BJ (cell line): ENCODE data around the gene EPB41L2. TPM values are rescaled to one million over a fixed set of nuclear protein-coding genes. Genes with fewer than 3 reads are reported as not detected.

Source experiments
- CTCF ChIA-PET: fragments of 350-600 bp; formaldehyde crosslinking; extraction: SDS; loops from one replicate; lab custom pipeline; 2021; ENCODE audit warnings: antibody characterized with exemption, inconsistent platforms; lab: Yijun Ruan, JAX
- POLR2A ChIA-PET: fragments of 300-600 bp; sonication (Branson Sonifier 250); formaldehyde crosslinking; extraction: SDS; loops from one replicate; lab custom pipeline; 2021; ENCODE audit warnings: antibody characterized with exemption; lab: Charles Lee
- DNase-seq: peaks from one replicate; pipeline ENCODE4 v3.0.0-alpha.2; 2011; ENCODE audit warnings: low read depth
- H3K27me3 ChIP-seq: 2 replicates; pipeline ENCODE4 v1.6.0; 2011; ENCODE audit warnings: low read length; ENCODE audit not compliant: control insufficient read depth, insufficient read depth
- H3K36me3 ChIP-seq: 2 replicates; pipeline ENCODE4 v1.5.1; 2011; ENCODE audit warnings: low read length; ENCODE audit not compliant: control insufficient read depth, insufficient read depth
- H3K4me3 ChIP-seq: 2 replicates; pipeline ENCODE4 v1.5.1; 2011; ENCODE audit warnings: low read depth, mild to moderate bottlenecking, control low read depth, low read length
- polyA plus RNA-seq: library from polyadenylated mRNA; depleted of rRNA; stranded (reverse); fragments of >200 nt; gene quantifications from 2 replicates; pipeline ENCODE4 v1.2.3, GENCODE V29; 2011
- TF ChIP-seq, protein P1 (sequence below): IDR thresholded peaks from 2 replicates; pipeline ENCODE4 v1.5.1; 2011; ENCODE audit warnings: low read depth, mild to moderate bottlenecking, control low read depth, inconsistent platforms, low read length, moderate library complexity; ENCODE audit not compliant: insufficient read depth

EPB41L2 gene
- polyA plus RNA-seq, 1 experiment: 24.5 TPM

DNA sequence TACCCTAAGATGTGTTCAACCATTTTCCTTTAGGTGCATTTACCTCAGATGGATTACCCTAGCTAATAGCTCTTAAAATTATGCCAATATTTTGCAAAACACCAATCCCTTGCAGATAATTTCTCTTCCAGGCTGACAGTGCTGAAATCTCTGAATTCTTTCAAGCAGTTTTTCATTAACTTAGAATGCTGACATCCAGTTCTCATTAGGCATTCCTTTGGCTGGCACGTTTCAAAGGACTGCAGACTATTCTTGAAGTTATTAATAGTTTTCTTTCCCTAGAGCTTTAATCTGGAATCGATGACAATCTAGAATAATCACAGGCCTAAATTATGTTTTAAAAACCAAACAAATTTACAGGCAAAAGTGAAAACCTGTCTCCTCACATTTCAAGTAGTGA, 167.5 kb downstream of the EPB41L2 start:
- DNase-seq: no peak
- CTCF ChIA-PET: interaction anchor here (0.6 to 2.1 kb wide), 4 partner anchors 12 to 220 kb away, joined by 3 to 5 read pairs (median 4); no protein-coding TSS in a partner anchor
- H3K4me3 ChIP-seq: no peak overlapping the region
- TF ChIP-seq, protein P1, sequence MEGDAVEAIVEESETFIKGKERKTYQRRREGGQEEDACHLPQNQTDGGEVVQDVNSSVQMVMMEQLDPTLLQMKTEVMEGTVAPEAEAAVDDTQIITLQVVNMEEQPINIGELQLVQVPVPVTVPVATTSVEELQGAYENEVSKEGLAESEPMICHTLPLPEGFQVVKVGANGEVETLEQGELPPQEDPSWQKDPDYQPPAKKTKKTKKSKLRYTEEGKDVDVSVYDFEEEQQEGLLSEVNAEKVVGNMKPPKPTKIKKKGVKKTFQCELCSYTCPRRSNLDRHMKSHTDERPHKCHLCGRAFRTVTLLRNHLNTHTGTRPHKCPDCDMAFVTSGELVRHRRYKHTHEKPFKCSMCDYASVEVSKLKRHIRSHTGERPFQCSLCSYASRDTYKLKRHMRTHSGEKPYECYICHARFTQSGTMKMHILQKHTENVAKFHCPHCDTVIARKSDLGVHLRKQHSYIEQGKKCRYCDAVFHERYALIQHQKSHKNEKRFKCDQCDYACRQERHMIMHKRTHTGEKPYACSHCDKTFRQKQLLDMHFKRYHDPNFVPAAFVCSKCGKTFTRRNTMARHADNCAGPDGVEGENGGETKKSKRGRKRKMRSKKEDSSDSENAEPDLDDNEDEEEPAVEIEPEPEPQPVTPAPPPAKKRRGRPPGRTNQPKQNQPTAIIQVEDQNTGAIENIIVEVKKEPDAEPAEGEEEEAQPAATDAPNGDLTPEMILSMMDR: no peak
- POLR2A ChIA-PET: no interaction called here
- no peaks in the 10 kb centered on the region for H3K27me3 ChIP-seq
- H3K36me3 ChIP-seq: no peaks in the 10 kb centered on the region

DNA sequence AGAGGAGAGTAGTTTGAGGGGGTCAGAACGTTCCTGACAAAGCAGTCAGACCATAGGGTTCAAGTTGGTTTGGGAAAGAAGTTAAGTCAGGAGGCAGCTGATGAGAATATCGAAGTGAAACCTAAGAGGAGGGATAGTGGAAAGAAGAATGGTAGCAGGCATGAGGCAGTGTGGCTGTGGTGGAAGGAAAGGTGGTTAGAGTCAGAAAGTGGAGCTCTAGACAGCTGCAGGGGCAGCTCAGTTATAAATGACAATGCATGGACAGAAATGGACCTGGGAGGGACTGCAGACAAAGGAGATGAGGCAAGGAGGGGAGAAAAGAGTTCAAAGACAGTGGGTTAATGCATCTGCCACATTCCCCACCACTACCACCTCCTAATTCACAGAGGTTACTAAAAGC, 169.3 kb downstream of the EPB41L2 start:
- CTCF ChIA-PET: interaction anchor here (2.0 to 2.1 kb wide), 2 partner anchors 13 to 223 kb away, joined by 5 read pairs; no protein-coding TSS in a partner anchor
- TF ChIP-seq, protein P1: no peak

DNA sequence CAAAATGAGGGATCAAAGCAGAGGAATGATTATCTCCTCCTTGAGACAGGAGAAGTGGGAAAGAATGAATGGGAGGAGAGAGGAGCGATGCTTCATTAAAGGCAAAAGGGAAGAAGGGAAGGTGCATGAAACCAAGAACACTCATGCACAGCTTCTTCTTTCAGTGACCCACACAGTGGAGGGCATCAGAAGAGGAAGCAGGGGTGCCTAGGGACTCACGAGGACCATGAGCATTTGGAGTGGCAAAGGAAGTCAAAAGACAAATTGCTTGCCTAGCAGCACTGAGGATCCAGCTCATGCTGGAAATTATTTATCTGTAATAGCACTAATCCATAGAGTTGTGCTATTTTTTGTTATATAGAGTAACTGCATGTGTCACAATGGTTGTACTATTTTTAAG, 169.8 kb downstream of the EPB41L2 start:
- ChIA-PET CTCF (interaction anchor here (1.4 to 2.2 kb wide), 3 partner anchors 8 to 224 kb away, joined by 3 to 7 read pairs (median 5); no protein-coding TSS in a partner anchor), POLR2A (no interaction called here)

More for the DNA sequence above, 169.3 kb downstream of the EPB41L2 start:
- Histone ChIP-seq H3K4me3 (no peak overlapping the region), H3K27me3 (no peaks in the 10 kb centered on the region), H3K36me3 (no peaks in the 10 kb centered on the region)
- DNase-seq: no peak
- POLR2A ChIA-PET: no interaction called here

DNA sequence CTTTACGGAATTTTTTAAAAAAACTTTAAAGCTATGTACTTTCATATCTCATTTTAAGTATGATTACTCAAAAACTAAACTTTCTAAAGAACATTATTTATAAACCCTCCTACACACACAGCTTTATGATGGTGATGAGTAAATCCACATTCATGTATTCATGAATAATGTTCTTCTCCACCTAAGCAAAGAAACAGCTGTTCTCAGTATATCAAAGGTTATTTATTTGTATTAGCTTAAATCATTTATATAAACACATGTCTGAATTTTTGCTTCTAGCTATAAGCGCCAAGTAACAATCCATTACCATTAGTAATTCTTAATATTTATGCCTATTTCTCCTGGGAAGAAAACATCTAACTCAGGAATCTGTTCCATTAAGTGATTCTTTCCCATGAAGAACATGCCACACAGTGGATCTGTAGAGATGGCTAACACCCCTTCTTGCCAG, 172.5 kb downstream of the EPB41L2 start:
- peak; percentile 53 for DNase-seq
- Histone ChIP-seq H3K36me3 (no peaks in the 10 kb centered on the region), H3K27me3 (no peaks in the 10 kb centered on the region), H3K4me3 (no peak overlapping the region)
- CTCF ChIA-PET: interaction anchor here (1.2 kb wide), 1 partner anchor 167 kb away, joined by 4 read pairs; no protein-coding TSS in a partner anchor
- POLR2A ChIA-PET: interaction anchor here (0.6 to 0.8 kb wide), 6 partner anchors 194 to 1195 kb away, joined by 3 to 10 read pairs (median 6); no protein-coding TSS in a partner anchor
- TF ChIP-seq, protein P1: no peak

More for the DNA sequence above, 169.8 kb downstream of the EPB41L2 start:
- H3K36me3 ChIP-seq: no peaks in the 10 kb centered on the region
- TF ChIP-seq, protein P1: no peak
- no peaks in the 10 kb centered on the region for H3K27me3 ChIP-seq
- no peak overlapping the region for H3K4me3 ChIP-seq
- no peak for DNase-seq

DNA sequence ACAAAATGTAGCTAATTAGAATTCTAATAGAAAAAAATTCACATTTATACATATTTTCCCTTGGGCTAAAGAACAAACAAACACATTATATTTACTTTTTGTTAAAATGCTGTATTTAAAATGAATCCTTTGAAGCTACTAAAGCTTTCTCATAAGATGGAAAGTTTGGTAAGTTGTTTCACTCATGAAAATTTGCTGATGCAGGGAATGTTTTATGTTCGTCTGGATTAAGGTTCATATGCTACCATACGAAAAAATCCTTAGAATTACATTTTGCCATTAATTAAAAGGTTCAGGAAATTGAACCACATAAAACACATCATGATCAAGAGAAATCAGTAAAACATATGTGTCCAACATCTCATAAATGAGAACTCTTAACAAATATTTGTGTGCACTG, 173.6 kb downstream of the EPB41L2 start:
- no peak overlapping the region for H3K4me3 ChIP-seq
- H3K36me3 ChIP-seq: no peaks in the 10 kb centered on the region
- ChIA-PET CTCF (interaction anchor here (1.2 kb wide), 1 partner anchor 168 kb away, joined by 4 read pairs; no protein-coding TSS in a partner anchor), POLR2A (no interaction called here)
- no peak for DNase-seq
- TF ChIP-seq, protein P1: no peak
- no peaks in the 10 kb centered on the region for H3K27me3 ChIP-seq
